ENCODE results near the gene MSMP. TPM values are rescaled to one million over a fixed set of nuclear protein-coding genes. Genes with fewer than 3 reads are reported as not detected.

MSMP gene
- total and polyA plus RNA-seq, 2 experiments from 2014 or later, result 0.81 TPM; not detected in 1

- Histone ChIP-seq H3K4me3 (no peak overlapping the region), H3K27ac (ENCODE audit: low read depth) (no peak overlapping the region), H3F3A (replicated peaks; ENCODE audit: low read depth) (no peaks in the 10 kb centered on the region), H3K79me2 (replicated peaks; ENCODE audit: insufficient read depth) (no peaks in the 10 kb centered on the region), H3K4me2 (no peak overlapping the region), H3K27me3 (ENCODE audit: insufficient read depth) (no peaks in the 10 kb centered on the region), H4K20me1 (replicated peaks; ENCODE audit: insufficient read depth) (no peaks in the 10 kb centered on the region; the same call in 1 of the 2 replicates), H3K4me1 (ENCODE audit: insufficient read depth) (no peaks in the 10 kb centered on the region), H2AFZ (no peak overlapping the region), H3K36me3 (ENCODE audit: insufficient read depth) (peaks cover 55% of the 10 kb centered on the region), H3K9me2 (ENCODE audit: insufficient read depth) (no peaks in the 10 kb centered on the region)
- Mint-ChIP-seq H3K36me3 (ENCODE audit: low read depth) (peaks cover 90% of the 10 kb centered on the region), H3K27me3 (ENCODE audit: insufficient read depth, low read depth, poor library complexity) (no peaks in the 10 kb centered on the region), H3K9me3 (no peaks in the 10 kb centered on the region), H3K4me1 (peaks cover 4% of the 10 kb centered on the region; the same call in 1 of the 3 replicates), H3K4me3 (no peak overlapping the region), H3K27ac (no peak overlapping the region)
- ATAC-seq, result no peak
- no peak for TF ChIP-seq ZNF462 (CRISPR knock-in tag; IDR thresholded peaks at IDR 0.05)
- no peak for TF ChIP-seq JUNB (IDR thresholded peaks at IDR 0.05; ENCODE audit: unreplicated experiment)
- TF ChIP-seq NANOG (IDR thresholded peaks at IDR 0.05; ENCODE audit: borderline replicate concordance), result no peak
- TF ChIP-seq EZH2phosphoT487 (IDR thresholded peaks at IDR 0.05; ENCODE audit: unreplicated experiment), result no peak
- TF ChIP-seq POLR2AphosphoS5 (IDR thresholded peaks at IDR 0.05; ENCODE audit: low read depth), result no peak
- no peak for TF ChIP-seq CTCF (conservative IDR thresholded peaks at IDR 0.05; ENCODE audit: low read depth in 2 of 2)
- no peak for TF ChIP-seq CREB1 (CRISPR knock-in tag; IDR thresholded peaks at IDR 0.05; ENCODE audit: low read depth)
- TF ChIP-seq STAT1 (IDR thresholded peaks at IDR 0.05; ENCODE audit: unreplicated experiment), result no peak
- no peak for TF ChIP-seq ZNF331 (CRISPR knock-in tag; IDR thresholded peaks at IDR 0.05; ENCODE audit: low read depth)
- DNase-seq (ENCODE audit: low spot score), result no peak
These were observed 34.5 kb downstream of the MSMP start for GRCh38 chr9:35719546-35719945.

All from GM23338 (cell line).